Measurements from ENCODE around the gene SLC22A2.

Gene SLC22A2

GRCh38 chr6:160259598-160259997 lies 977 bp upstream of the SLC22A2 start:
- H2BK120ac ChIP-seq (ENCODE audit: low read depth, low read length) = no peak overlapping the region
- H3K4me1 ChIP-seq (ENCODE audit: control insufficient read depth, low read depth, low read length) = peaks cover 4% of the 10 kb centered on the region
- H2BK5ac ChIP-seq (ENCODE audit: low read length) = no peak overlapping the region
- peak overlapping the region; percentile 25 for H3K23ac ChIP-seq (ENCODE audit: low read length)
- no peak overlapping the region for H2AK5ac ChIP-seq (ENCODE audit: low read length)
- WGBS (ENCODE audit: extremely low coverage, insufficient coverage, low lambda C conversion rate) = no CpG with 5 or more reads among the region's 8 CpGs
- DNase-seq = peak; percentile 38
- H3K4me2 ChIP-seq (ENCODE audit: low read length) = no peak overlapping the region
- H3K27me3 ChIP-seq (ENCODE audit: insufficient read depth, low read length, poor library complexity) = no peaks in the 10 kb centered on the region
- no peaks in the 10 kb centered on the region for H3K36me3 ChIP-seq (ENCODE audit: control insufficient read depth, insufficient read depth, low read length)
- H3K27ac ChIP-seq (ENCODE audit: low read depth, low read length) = no peak overlapping the region
- H4K8ac ChIP-seq (ENCODE audit: low read depth, low read length) = no peak overlapping the region
- no peak overlapping the region for H3K9ac ChIP-seq (ENCODE audit: low read length)
- no peak overlapping the region for H3K4ac ChIP-seq (ENCODE audit: low read depth, low read length)
- no peaks in the 10 kb centered on the region for H3K79me2 ChIP-seq (ENCODE audit: control insufficient read depth, insufficient read depth, low read length)
- H3K79me1 ChIP-seq (ENCODE audit: low read length) = no peaks in the 10 kb centered on the region
- H3K56ac ChIP-seq (ENCODE audit: low read length) = no peak overlapping the region
- no peak overlapping the region for H2BK15ac ChIP-seq (replicated peaks; ENCODE audit: low read depth)
- no peak overlapping the region for H3K18ac ChIP-seq (ENCODE audit: low read length)
- H4K5ac ChIP-seq (ENCODE audit: low read length) = no peak overlapping the region
- H3K4me3 ChIP-seq (ENCODE audit: low read length) = no peak overlapping the region

GRCh38 chr6:160259143-160259425 lies 463 bp upstream of the SLC22A2 start:
- H2BK15ac ChIP-seq (replicated peaks; ENCODE audit: low read depth) = no peak overlapping the region
- H3K27me3 ChIP-seq (ENCODE audit: insufficient read depth, low read length, poor library complexity) = no peaks in the 10 kb centered on the region
- no peak overlapping the region for H2BK5ac ChIP-seq (ENCODE audit: low read length)
- H3K4me3 ChIP-seq (ENCODE audit: low read length) = no peak overlapping the region
- peaks cover 4% of the 10 kb centered on the region for H3K4me1 ChIP-seq (ENCODE audit: control insufficient read depth, low read depth, low read length)
- H3K56ac ChIP-seq (ENCODE audit: low read length) = peak overlapping the region; percentile 11
- H2AK5ac ChIP-seq (ENCODE audit: low read length) = no peak overlapping the region
- peak overlapping the region; percentile 6 for H3K18ac ChIP-seq (ENCODE audit: low read length)
- H3K9ac ChIP-seq (ENCODE audit: low read length) = no peak overlapping the region
- no peak overlapping the region for H3K4ac ChIP-seq (ENCODE audit: low read depth, low read length)
- H4K8ac ChIP-seq (ENCODE audit: low read depth, low read length) = no peak overlapping the region
- no peak overlapping the region for H3K4me2 ChIP-seq (ENCODE audit: low read length)
- H4K5ac ChIP-seq (ENCODE audit: low read length) = no peak overlapping the region
- no peak overlapping the region for H3K23ac ChIP-seq (ENCODE audit: low read length)
- H3K79me1 ChIP-seq (ENCODE audit: low read length) = no peaks in the 10 kb centered on the region
- no peak for DNase-seq
- no peaks in the 10 kb centered on the region for H3K36me3 ChIP-seq (ENCODE audit: control insufficient read depth, insufficient read depth, low read length)
- no peak overlapping the region for H2BK120ac ChIP-seq (ENCODE audit: low read depth, low read length)
- no peak overlapping the region for H3K27ac ChIP-seq (ENCODE audit: low read depth, low read length)
- no peaks in the 10 kb centered on the region for H3K79me2 ChIP-seq (ENCODE audit: control insufficient read depth, insufficient read depth, low read length)
- WGBS (ENCODE audit: extremely low coverage, insufficient coverage, low lambda C conversion rate) = no CpG with 5 or more reads among the region's 8 CpGs

GRCh38 chr6:160256445-160256844 lies 2.2 kb downstream of the SLC22A2 start:
- Histone ChIP-seq H3K79me2 (ENCODE audit: control insufficient read depth, insufficient read depth, low read length) (no peaks in the 10 kb centered on the region), H2BK5ac (ENCODE audit: low read length) (no peak overlapping the region), H3K4me1 (ENCODE audit: control insufficient read depth, low read depth, low read length) (no peaks in the 10 kb centered on the region), H3K23ac (ENCODE audit: low read length) (no peak overlapping the region), H3K36me3 (ENCODE audit: control insufficient read depth, insufficient read depth, low read length) (no peaks in the 10 kb centered on the region), H3K18ac (ENCODE audit: low read length) (no peak overlapping the region), H3K27ac (ENCODE audit: low read depth, low read length) (no peak overlapping the region), H2BK120ac (ENCODE audit: low read depth, low read length) (no peak overlapping the region), H2AK5ac (ENCODE audit: low read length) (no peak overlapping the region), H3K4me2 (ENCODE audit: low read length) (no peak overlapping the region), H2BK15ac (replicated peaks; ENCODE audit: low read depth) (no peak overlapping the region), H3K27me3 (ENCODE audit: insufficient read depth, low read length, poor library complexity) (no peaks in the 10 kb centered on the region), H3K4me3 (ENCODE audit: low read length) (no peak overlapping the region), H3K9ac (ENCODE audit: low read length) (no peak overlapping the region), H3K79me1 (ENCODE audit: low read length) (no peaks in the 10 kb centered on the region), H4K5ac (ENCODE audit: low read length) (no peak overlapping the region), H3K4ac (ENCODE audit: low read depth, low read length) (no peak overlapping the region), H3K56ac (ENCODE audit: low read length) (no peak overlapping the region), H4K8ac (ENCODE audit: low read depth, low read length) (no peak overlapping the region)
- no peak for DNase-seq
- WGBS (ENCODE audit: extremely low coverage, insufficient coverage, low lambda C conversion rate) = no CpG with 5 or more reads among the region's 1 CpG

GRCh38 chr6:160254467-160255312 lies 3.9 kb downstream of the SLC22A2 start:
- H3K36me3 ChIP-seq (ENCODE audit: control insufficient read depth, insufficient read depth, low read length) = no peaks in the 10 kb centered on the region
- DNase-seq = peak; percentile 63

GRCh38 chr6:160253714-160254113 lies 4.9 kb downstream of the SLC22A2 start:
- Histone ChIP-seq H2AK5ac (ENCODE audit: low read length) (no peak overlapping the region), H2BK120ac (ENCODE audit: low read depth, low read length) (no peak overlapping the region), H2BK15ac (replicated peaks; ENCODE audit: low read depth) (no peak overlapping the region), H3K27ac (ENCODE audit: low read depth, low read length) (no peak overlapping the region), H4K5ac (ENCODE audit: low read length) (no peak overlapping the region), H3K79me1 (ENCODE audit: low read length) (no peaks in the 10 kb centered on the region), H3K4me3 (ENCODE audit: low read length) (no peak overlapping the region), H3K27me3 (ENCODE audit: insufficient read depth, low read length, poor library complexity) (no peaks in the 10 kb centered on the region), H3K4ac (ENCODE audit: low read depth, low read length) (no peak overlapping the region), H4K8ac (ENCODE audit: low read depth, low read length) (no peak overlapping the region), H3K23ac (ENCODE audit: low read length) (no peak overlapping the region), H2BK5ac (ENCODE audit: low read length) (no peak overlapping the region), H3K56ac (ENCODE audit: low read length) (no peak overlapping the region), H3K9ac (ENCODE audit: low read length) (no peak overlapping the region), H3K4me1 (ENCODE audit: control insufficient read depth, low read depth, low read length) (peaks cover 5% of the 10 kb centered on the region), H3K18ac (ENCODE audit: low read length) (no peak overlapping the region), H3K4me2 (ENCODE audit: low read length) (no peak overlapping the region), H3K79me2 (ENCODE audit: control insufficient read depth, insufficient read depth, low read length) (no peaks in the 10 kb centered on the region), H3K36me3 (ENCODE audit: control insufficient read depth, insufficient read depth, low read length) (no peaks in the 10 kb centered on the region)
- no CpG with 5 or more reads among the region's 1 CpG for WGBS (ENCODE audit: extremely low coverage, insufficient coverage, low lambda C conversion rate)
- no peak for DNase-seq

More at GRCh38 chr6:160254467-160255312, 3.9 kb downstream of the SLC22A2 start:
- H3K18ac ChIP-seq (ENCODE audit: low read length) = no peak overlapping the region
- H3K4me3 ChIP-seq (ENCODE audit: low read length) = no peak overlapping the region
- peaks cover 5% of the 10 kb centered on the region for H3K4me1 ChIP-seq (ENCODE audit: control insufficient read depth, low read depth, low read length)
- H3K79me1 ChIP-seq (ENCODE audit: low read length) = no peaks in the 10 kb centered on the region
- no peak overlapping the region for H3K56ac ChIP-seq (ENCODE audit: low read length)
- no peaks in the 10 kb centered on the region for H3K79me2 ChIP-seq (ENCODE audit: control insufficient read depth, insufficient read depth, low read length)
- no peak overlapping the region for H3K27ac ChIP-seq (ENCODE audit: low read depth, low read length)
- no peak overlapping the region for H3K4me2 ChIP-seq (ENCODE audit: low read length)
- no peak overlapping the region for H2BK120ac ChIP-seq (ENCODE audit: low read depth, low read length)
- no peak overlapping the region for H2AK5ac ChIP-seq (ENCODE audit: low read length)
- no peak overlapping the region for H3K23ac ChIP-seq (ENCODE audit: low read length)
- H2BK15ac ChIP-seq (replicated peaks; ENCODE audit: low read depth) = no peak overlapping the region
- H4K5ac ChIP-seq (ENCODE audit: low read length) = no peak overlapping the region
- no peak overlapping the region for H2BK5ac ChIP-seq (ENCODE audit: low read length)
- H3K9ac ChIP-seq (ENCODE audit: low read length) = no peak overlapping the region
- H3K4ac ChIP-seq (ENCODE audit: low read depth, low read length) = no peak overlapping the region
- H4K8ac ChIP-seq (ENCODE audit: low read depth, low read length) = no peak overlapping the region
- no peaks in the 10 kb centered on the region for H3K27me3 ChIP-seq (ENCODE audit: insufficient read depth, low read length, poor library complexity)
- no CpG with 5 or more reads among the region's 7 CpGs for WGBS (ENCODE audit: extremely low coverage, insufficient coverage, low lambda C conversion rate)

- no peak overlapping the region for H4K8ac ChIP-seq (ENCODE audit: low read depth, low read length)
- no peak overlapping the region for H3K23ac ChIP-seq (ENCODE audit: low read length)
- no peak overlapping the region for H3K4me3 ChIP-seq (ENCODE audit: low read length)
- H3K18ac ChIP-seq (ENCODE audit: low read length) = no peak overlapping the region
- H3K79me1 ChIP-seq (ENCODE audit: low read length) = no peaks in the 10 kb centered on the region
- whole genome bisulfite sequencing (ENCODE audit: extremely low coverage, insufficient coverage, low lambda C conversion rate) = no CpG with 5 or more reads among the region's 3 CpGs
- no peak overlapping the region for H2BK120ac ChIP-seq (ENCODE audit: low read depth, low read length)
- H2BK5ac ChIP-seq (ENCODE audit: low read length) = no peak overlapping the region
- no peak overlapping the region for H3K4me2 ChIP-seq (ENCODE audit: low read length)
- H3K27me3 ChIP-seq (ENCODE audit: insufficient read depth, low read length, poor library complexity) = no peaks in the 10 kb centered on the region
- H2BK15ac ChIP-seq (replicated peaks; ENCODE audit: low read depth) = no peak overlapping the region
- H3K36me3 ChIP-seq (ENCODE audit: control insufficient read depth, insufficient read depth, low read length) = no peaks in the 10 kb centered on the region
- no peak overlapping the region for H3K56ac ChIP-seq (ENCODE audit: low read length)
- peak; percentile 43 for DNase-seq
- no peak overlapping the region for H3K27ac ChIP-seq (ENCODE audit: low read depth, low read length)
- H2AK5ac ChIP-seq (ENCODE audit: low read length) = no peak overlapping the region
- H3K4ac ChIP-seq (ENCODE audit: low read depth, low read length) = no peak overlapping the region
- peaks cover 5% of the 10 kb centered on the region for H3K4me1 ChIP-seq (ENCODE audit: control insufficient read depth, low read depth, low read length)
- no peak overlapping the region for H3K9ac ChIP-seq (ENCODE audit: low read length)
- H4K5ac ChIP-seq (ENCODE audit: low read length) = no peak overlapping the region
- no peaks in the 10 kb centered on the region for H3K79me2 ChIP-seq (ENCODE audit: control insufficient read depth, insufficient read depth, low read length)
Measured at GRCh38 chr6:160253292-160253691, 5.3 kb downstream of the SLC22A2 start.

All from mesendoderm (in vitro differentiated cells).